HepG2 (cell line): ENCODE results near the gene ZNF669. TPM values are rescaled to one million over a fixed set of nuclear protein-coding genes. Genes with fewer than 3 reads are reported as not detected.

Source experiments
- ATM ChIP-seq: fragments of 450-650 bp; IDR thresholded peaks from 2 replicates; pipeline ENCODE4 v1.7.1; 2017; ENCODE audit warnings: mild to moderate bottlenecking, borderline replicate concordance
- CREB3 ChIP-seq: sonication (generic); formaldehyde crosslinking; IDR thresholded peaks from 2 replicates; pipeline ENCODE4 v1.5.0; 2020; ENCODE audit warnings: missing genetic modification reagents
- HINFP ChIP-seq: sonication (generic); formaldehyde crosslinking; IDR thresholded peaks from 2 replicates; pipeline ENCODE4 v1.4.0; 2020; ENCODE audit warnings: low read depth, mild to moderate bottlenecking, missing genetic modification reagents
- IKZF4 ChIP-seq: sonication (generic); formaldehyde crosslinking; IDR thresholded peaks from 2 replicates; pipeline ENCODE4 v1.5.1; 2020; ENCODE audit warnings: borderline replicate concordance, mild to moderate bottlenecking, low read depth, missing genetic modification reagents; ENCODE audit errors: not compliant biosample characterization
- NR0B2 ChIP-seq: sonication (generic); formaldehyde crosslinking; IDR thresholded peaks from 2 replicates; pipeline ENCODE4 v1.4.0; 2020; ENCODE audit warnings: mild to moderate bottlenecking, missing genetic modification reagents
- ZBTB14 ChIP-seq: sonication (generic); formaldehyde crosslinking; IDR thresholded peaks from 2 replicates; pipeline ENCODE4 v1.4.0; 2020; ENCODE audit warnings: missing genetic modification reagents
- ZBTB25 ChIP-seq: IDR thresholded peaks from 2 replicates; pipeline ENCODE4 v1.6.1; 2018; ENCODE audit warnings: missing genetic modification reagents
- ZC3H13 ChIP-seq: sonication (generic); formaldehyde crosslinking; IDR thresholded peaks from 2 replicates; pipeline ENCODE4 v1.8.1; 2023; ENCODE audit warnings: mild to moderate bottlenecking, missing genetic modification reagents, moderate library complexity
- ZFP36L2 ChIP-seq: sonication (generic); formaldehyde crosslinking; IDR thresholded peaks from 2 replicates; pipeline ENCODE4 v1.4.0; 2020; ENCODE audit warnings: missing genetic modification reagents
- ZNF253 ChIP-seq: sonication (generic); formaldehyde crosslinking; IDR thresholded peaks from 2 replicates; pipeline ENCODE4 v1.8.0; 2022; ENCODE audit warnings: mild to moderate bottlenecking, missing genetic modification reagents, borderline replicate concordance
- ZNF264 ChIP-seq: sonication (generic); formaldehyde crosslinking; IDR thresholded peaks from 2 replicates; pipeline ENCODE4 v1.4.0; 2020; ENCODE audit warnings: missing genetic modification reagents
- ZNF407 ChIP-seq: sonication (generic); formaldehyde crosslinking; IDR thresholded peaks from one replicate; pipeline ENCODE4 v1.5.1; 2020; ENCODE audit warnings: mild to moderate bottlenecking, missing genetic modification reagents; ENCODE audit errors: not compliant biosample characterization
- ZNF7 ChIP-seq: IDR thresholded peaks from 2 replicates; pipeline ENCODE4 v1.6.1; 2016; ENCODE audit warnings: missing biosample characterization, missing genetic modification reagents
- ZNF709 ChIP-seq: sonication (generic); formaldehyde crosslinking; IDR thresholded peaks from 2 replicates; pipeline ENCODE4 v1.5.0; 2020; ENCODE audit warnings: mild to moderate bottlenecking, missing genetic modification reagents
- polyA plus RNA-seq, 8 experiments: library from polyadenylated mRNA; depleted of rRNA in 3 of 8; stranded (reverse) in 7 of 8; unstranded in 1 of 8; fragments of >200 nt; fragmentation: Illumina TruSeq in 4 of 8; extraction: Trizol in 4 of 8; gene quantifications; 2 replicates each; pipeline versions ENCODE4 v1.2.1 to v1.2.3, GENCODE V29; 2011 to 2016; ENCODE audit warnings: low read depth in 4 of 8, missing spikeins in 1 of 8, mixed read lengths in 1 of 8; ENCODE audit not compliant: insufficient read depth in 1 of 8
- total RNA-seq, 5 experiments: library from RNA; depleted of rRNA; stranded (reverse); fragments of >200 nt; fragmentation: Illumina TruSeq; extraction: Trizol; gene quantifications; 2 replicates each; pipeline ENCODE4 v1.2.3, GENCODE V29; 2016; ENCODE audit warnings: low read depth in 1 of 5

ZNF669 gene
- total and polyA plus RNA-seq, 2 of the 13 experiments (the other 11 are each of a cell fraction or from before 2014, with no cell fraction given): 3.1 to 14.6 TPM

GRCh38 chr1:247103859-247104591, at the start of gene ZNF669 (continued):
- TF ChIP-seq CREB3 (CRISPR knock-in tag): no peak
- no peak for TF ChIP-seq ZNF7 (CRISPR knock-in tag)
- TF ChIP-seq ZNF264 (CRISPR knock-in tag): 0 out of 2 replicates have a peak, but pooled peaks have one; percentile 37
- TF ChIP-seq ZBTB25: 0 out of 2 replicates have a peak, but pooled peaks have one; percentile 45
- no peak for TF ChIP-seq ZNF709 (CRISPR knock-in tag)
- no peak for TF ChIP-seq ZNF253 (CRISPR knock-in tag)
- TF ChIP-seq HINFP (CRISPR knock-in tag): no peak; the same call in 1 of the 2 replicates
- no peak for TF ChIP-seq ZFP36L2 (CRISPR knock-in tag)
- no peak for TF ChIP-seq ZNF407 (CRISPR knock-in tag)
- TF ChIP-seq ATM: no peak
- TF ChIP-seq ZC3H13 (CRISPR knock-in tag): peak; percentile 63; the same call in 1 of the 2 replicates
- no peak; the same call in 1 of the 2 replicates for TF ChIP-seq NR0B2 (CRISPR knock-in tag)
- TF ChIP-seq IKZF4 (CRISPR knock-in tag): peak; percentile 40
- TF ChIP-seq ZBTB14 (CRISPR knock-in tag): no peak
